Myocyte (in vitro differentiated cells): Measurements from ENCODE around the gene OST4. TPM values are rescaled to one million over a fixed set of nuclear protein-coding genes. Genes with fewer than 3 reads are reported as not detected.
"Not testable (repeated sequence)": the region's sequence is repeated elsewhere in the genome, so short reads cannot be mapped to it uniquely, and the experiment has no call there.

Experiments used
- DNase-seq: peaks from one replicate; pipeline ENCODE4 v3.0.0-alpha.2; 2012; ENCODE audit warnings: low read depth
- polyA plus RNA-seq: library from polyadenylated mRNA; unstranded; fragments of >200 nt; gene quantifications from one replicate; pipeline ENCODE4 v1.2.1, GENCODE V29; 2012; ENCODE audit warnings: missing spikeins
- total RNA-seq: library from RNA; depleted of rRNA; stranded (reverse); fragments of >200 nt; gene quantifications from 2 replicates; pipeline ENCODE4 v1.2.3, GENCODE V29; 2014

OST4 gene
- total RNA-seq = 278 and 316 TPM in 2 replicates
- 975 TPM for polyA plus RNA-seq

DNA sequence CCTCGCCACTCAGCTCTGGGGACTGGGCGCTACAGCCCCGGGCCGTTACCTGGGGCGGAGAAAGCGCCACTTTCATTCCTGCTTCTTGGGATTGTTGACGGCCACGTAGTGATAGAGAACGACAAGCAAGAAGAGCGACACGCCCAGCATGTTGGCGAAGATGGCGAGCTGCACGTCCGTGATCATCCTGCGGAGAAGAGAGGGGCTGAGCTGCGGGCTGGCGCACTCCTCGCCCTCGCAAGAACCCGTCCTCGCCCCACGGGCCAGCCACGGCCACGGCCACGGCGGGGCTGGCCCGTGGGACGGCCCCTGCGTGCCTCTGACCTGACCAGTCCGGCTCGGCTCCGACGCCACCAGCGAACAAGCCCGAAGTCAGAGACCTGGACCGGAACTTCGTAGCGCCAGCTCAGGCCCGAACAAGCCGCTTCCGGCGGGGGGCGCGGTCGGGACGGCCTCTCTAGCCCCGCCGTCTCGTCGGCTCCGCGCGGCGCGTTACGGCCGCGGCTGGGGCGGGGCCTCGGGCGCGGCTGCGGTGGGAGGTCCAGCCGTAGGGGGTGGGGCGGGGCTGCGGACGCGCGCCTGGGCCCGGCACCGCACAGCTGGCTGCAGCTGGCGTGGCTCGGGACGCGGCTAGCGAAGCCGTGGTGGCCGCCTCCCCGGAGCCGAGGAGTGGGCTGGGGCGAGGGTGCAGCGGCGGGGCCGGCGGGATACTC is at the start of gene OST4:
Gene OST4, minus strand, starts transcription at position 378 of the 713 bp plus-strand sequence.
- DNase-seq = peak; percentile 93

GRCh38 chr2:27119330-27119670 is 47.8 kb upstream of the OST4 start:
- DNase-seq = not testable (repeated sequence)

- DNase-seq = no peak
These were observed 47.3 kb upstream of the OST4 start, which contains the start of gene CGREF1 for GRCh38 chr2:27118525-27119329. Gene CGREF1, minus strand, starts transcription at chr2:27119128. Its CDS starts 14,762 bp downstream, at chr2:27104366.

DNA sequence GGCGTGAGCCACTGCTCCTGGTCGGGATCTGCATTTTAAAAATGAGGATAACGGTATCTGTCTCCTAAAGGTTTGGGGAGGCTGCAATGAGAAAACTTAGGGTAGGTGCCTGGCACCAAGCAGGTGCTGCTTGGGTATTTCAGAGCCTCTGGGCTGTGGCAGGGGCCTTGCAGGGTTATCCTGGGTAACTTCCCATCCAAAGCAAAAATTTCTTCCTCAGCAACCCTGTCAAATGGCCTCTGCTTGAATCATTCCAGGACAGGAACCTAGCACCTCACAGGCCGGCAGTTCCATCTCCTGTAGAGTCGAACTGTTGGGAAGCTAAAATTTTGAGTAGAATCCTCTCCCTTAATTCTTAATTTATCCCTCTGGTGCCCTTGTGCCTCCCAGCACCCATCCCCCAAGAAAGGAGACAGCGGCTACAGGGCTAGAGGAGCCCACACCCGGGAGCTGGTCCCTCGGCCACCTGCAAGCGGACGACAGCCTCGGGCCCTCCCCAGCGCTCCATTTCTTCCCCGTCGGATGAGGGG is 46.6 kb upstream of the OST4 start:
- DNase-seq = no peak

- DNase-seq = no peak
These were observed 44.1 kb upstream of the OST4 start for GRCh38 chr2:27115519-27115918.

GRCh38 chr2:27111392-27112078 is 40.1 kb upstream of the OST4 start:
- not testable (repeated sequence) for DNase-seq

DNA sequence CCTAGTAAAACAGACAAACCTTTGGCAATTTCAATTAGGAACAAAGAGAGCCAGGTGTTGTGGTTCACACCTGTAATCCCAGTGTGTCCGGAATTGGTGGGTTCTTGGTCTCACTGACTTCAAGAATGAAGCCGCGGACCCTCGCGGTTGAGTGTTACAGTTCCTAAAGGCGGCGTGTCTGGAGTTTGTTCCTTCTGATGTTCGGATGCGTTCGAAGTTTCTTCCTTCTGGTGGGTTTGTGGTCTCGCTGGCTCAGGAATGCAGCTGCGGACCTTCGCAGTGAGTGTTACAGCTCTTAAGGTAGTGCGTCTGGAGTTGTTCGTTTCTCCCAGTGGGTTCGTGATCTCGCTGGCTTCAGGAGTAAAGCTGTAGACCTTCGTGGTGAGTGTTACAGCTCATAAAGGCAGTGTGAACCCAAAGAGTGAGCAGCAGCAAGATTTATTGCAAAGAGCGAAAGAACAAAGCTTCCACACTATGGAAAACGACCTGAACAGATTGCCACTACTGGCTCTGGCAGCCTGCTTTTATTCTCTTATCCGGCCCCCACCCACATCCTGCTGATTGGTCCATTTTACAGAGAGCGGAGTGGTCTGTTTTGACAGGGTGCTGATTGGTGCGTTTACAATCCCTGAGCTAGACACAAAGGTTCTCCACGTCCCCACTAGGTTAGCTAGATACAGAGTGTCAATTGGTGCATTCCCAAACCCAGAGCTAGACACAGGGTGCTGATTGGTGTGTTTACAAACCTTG is 39.3 kb upstream of the OST4 start:
- not testable (repeated sequence) for DNase-seq

DNA sequence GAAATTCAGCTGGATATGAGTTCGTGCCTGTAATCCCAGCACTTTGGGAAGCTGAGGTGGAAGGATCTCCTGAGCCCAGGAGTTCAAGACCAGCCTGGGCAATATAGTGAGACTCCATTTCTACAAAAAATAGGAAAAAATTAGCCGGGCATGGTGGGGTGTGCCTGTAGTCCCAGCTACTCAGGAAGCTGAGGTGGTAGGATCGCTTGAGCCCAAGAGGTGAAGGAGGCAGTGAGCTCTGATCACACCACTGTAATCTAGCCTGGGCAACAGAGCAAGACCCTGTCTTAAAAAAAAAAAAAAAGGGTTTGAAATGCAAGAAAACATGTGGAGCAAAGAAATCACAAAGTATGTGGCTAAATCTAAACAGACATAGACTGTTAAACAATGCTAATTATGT is 37.6 kb upstream of the OST4 start:
- DNase-seq = no peak

GRCh38 chr2:27108221-27108620 is 36.8 kb upstream of the OST4 start:
- DNase-seq = no peak

DNA sequence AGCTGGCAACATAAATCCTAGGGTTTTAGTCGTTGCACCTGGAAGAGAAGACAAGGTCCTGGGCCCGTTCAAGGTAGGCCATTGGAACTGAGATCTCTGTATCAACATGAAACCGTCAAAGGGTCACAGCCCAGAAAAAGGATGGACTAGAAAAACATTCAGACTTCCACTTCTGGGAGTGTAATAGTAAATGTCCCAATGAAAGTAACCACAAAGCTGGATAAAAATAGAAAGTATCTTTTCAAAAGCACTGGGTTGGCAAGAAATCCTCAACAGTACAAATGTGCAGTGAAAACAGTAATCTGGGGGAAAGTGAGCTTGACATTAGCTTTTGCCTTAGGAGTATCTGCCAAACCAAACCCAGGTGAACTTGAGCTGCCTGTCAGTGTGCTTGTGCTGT is 34.5 kb upstream of the OST4 start:
- DNase-seq = no peak

DNA sequence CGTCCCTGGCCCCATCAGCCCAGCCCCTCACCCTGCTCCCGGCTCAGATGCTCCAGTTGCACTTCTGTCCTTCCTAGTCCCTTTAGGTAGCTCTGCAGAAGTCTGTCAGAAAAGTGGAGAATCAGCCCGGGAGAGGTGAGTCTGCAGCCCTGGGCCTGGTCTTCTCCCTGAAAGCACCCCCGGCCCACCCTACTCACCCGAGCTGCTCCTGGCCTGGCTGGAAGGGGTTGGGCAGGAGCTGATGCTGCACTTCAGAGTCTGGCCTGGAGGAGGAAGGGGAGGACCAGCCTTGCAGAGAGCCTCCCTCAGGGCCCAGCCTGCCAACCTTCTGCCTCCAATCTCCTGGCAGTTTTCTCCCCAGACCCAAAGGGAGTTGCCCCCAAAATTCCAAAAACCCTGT is 30.9 kb upstream of the OST4 start:
- no peak for DNase-seq

- DNase-seq = no peak
These were observed 28.6 kb upstream of the OST4 start for GRCh38 chr2:27100036-27100435.

- no peak for DNase-seq
These were observed 28.0 kb upstream of the OST4 start for GRCh38 chr2:27099334-27099955.

DNA sequence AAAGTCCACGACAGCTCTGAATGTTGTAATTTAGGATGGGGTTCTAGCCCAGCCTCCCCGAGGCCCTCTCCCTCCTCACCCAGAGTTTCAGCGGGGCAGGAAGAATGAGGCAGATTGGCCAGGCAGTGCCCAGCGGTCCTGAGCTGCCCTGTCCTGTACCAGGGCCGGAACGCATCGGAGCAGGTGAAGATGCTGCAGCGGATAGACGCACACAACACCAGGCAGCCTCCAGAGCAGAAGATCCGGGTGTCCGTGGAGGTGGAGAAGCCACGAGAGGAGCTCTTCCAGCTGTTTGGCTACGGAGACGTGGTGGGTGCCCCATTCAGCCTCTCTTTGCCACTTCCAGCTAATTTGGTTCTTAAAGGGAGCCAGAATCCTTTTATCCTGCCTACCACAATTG is 25.9 kb upstream of the OST4 start:
- DNase-seq = no peak

GRCh38 chr2:27096748-27097297 is 25.4 kb upstream of the OST4 start:
- DNase-seq = no peak

- DNase-seq = peak; percentile 78
These were observed 24.5 kb upstream of the OST4 start for GRCh38 chr2:27095745-27096651.

- DNase-seq = no peak
These were observed 23.9 kb upstream of the OST4 start for GRCh38 chr2:27095427-27095744.

DNA sequence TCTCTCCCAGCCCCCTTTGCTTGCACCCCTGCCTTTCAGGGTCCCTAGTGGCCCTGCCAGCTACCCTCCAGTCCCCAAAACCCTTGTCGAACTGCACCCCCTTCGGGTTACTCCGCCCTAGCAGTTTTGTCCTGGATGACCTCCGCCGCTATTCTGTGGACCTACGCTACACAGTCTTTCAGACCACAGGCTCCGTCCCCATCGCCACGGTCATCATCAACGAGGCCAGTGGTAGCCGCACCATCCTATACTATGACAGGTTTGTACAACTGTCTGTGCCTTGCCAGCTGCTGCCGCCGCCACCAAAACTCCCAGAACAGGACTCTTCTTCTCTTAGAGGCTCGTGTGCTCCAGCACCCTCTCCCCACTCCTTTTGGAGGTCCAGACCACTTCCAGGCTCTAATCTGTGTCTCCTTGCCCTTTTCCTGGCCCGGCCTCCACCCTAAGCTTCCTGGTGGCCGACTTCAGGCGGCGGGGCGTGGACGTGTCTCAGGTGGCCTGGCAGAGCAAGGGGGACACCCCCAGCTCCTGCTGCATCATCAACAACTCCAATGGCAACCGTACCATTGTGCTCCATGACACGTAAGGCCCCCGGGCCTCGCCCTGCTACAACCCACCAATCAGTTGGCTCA is 23.0 kb upstream of the OST4 start:
- no peak for DNase-seq
